ENCODE measurements around the gene TIMP3.

Gene TIMP3

DNA sequence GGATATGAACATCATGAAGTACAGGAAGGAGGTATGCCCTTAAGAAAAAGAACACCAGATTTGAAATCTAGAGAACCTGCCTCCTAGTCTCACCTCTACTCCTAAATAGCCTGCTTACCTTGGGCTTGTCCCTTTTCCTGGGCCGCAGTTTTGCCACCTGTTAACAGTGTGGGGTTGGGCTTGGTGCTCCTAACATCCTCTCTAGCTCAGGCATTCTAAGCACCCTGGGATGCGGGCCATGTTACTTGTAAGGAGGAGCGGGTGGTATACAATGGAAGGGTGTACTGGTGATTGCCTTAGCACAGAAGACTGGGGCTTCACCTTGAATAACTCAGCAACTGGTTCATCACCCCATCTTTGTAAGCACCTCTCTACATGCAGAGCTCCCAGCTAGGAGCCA is 48.7 kb downstream of the TIMP3 start:
- no peaks in the 10 kb centered on the region for H3K27me3 ChIP-seq (ENCODE audit: insufficient read depth, low read length)
- no peak overlapping the region for H3K4me3 ChIP-seq (ENCODE audit: low read length)
- no peak overlapping the region for H3K9ac ChIP-seq (ENCODE audit: low read depth, low read length)
- H3K27ac ChIP-seq (ENCODE audit: low read depth, low read length): no peak overlapping the region
- WGBS: 94% methylated on average over 3 of the region's 3 CpGs
- 0 out of 2 replicates have a peak, but pooled peaks cover 3% of the 10 kb centered on the region for H3K36me3 ChIP-seq (ENCODE audit: insufficient read depth, low read length)
- H3K4me1 ChIP-seq (ENCODE audit: insufficient read depth, low read length): no peaks in the 10 kb centered on the region
- H3K9me3 ChIP-seq (ENCODE audit: insufficient read depth, low read depth, low read length): no peaks in the 10 kb centered on the region

- Histone ChIP-seq H3K27me3 (ENCODE audit: insufficient read depth, low read length) (no peaks in the 10 kb centered on the region), H3K36me3 (ENCODE audit: insufficient read depth, low read length) (0 out of 2 replicates have a peak, but pooled peaks cover 3% of the 10 kb centered on the region), H3K9me3 (ENCODE audit: insufficient read depth, low read depth, low read length) (no peaks in the 10 kb centered on the region), H3K27ac (ENCODE audit: low read depth, low read length) (no peak overlapping the region), H3K9ac (ENCODE audit: low read depth, low read length) (no peak overlapping the region), H3K4me3 (ENCODE audit: low read length) (no peak overlapping the region), H3K4me1 (ENCODE audit: insufficient read depth, low read length) (no peaks in the 10 kb centered on the region)
- WGBS: 93% methylated on average over 11 of the region's 11 CpGs
These were observed 49.3 kb downstream of the TIMP3 start for GRCh38 chr22:32850591-32851517.

GRCh38 chr22:32852395-32853251 is 51.1 kb downstream of the TIMP3 start:
- WGBS: 87% methylated on average over 10 of the region's 10 CpGs
- Histone ChIP-seq H3K27ac (ENCODE audit: low read depth, low read length) (no peak overlapping the region), H3K4me1 (ENCODE audit: insufficient read depth, low read length) (no peaks in the 10 kb centered on the region), H3K4me3 (ENCODE audit: low read length) (no peak overlapping the region), H3K9me3 (ENCODE audit: insufficient read depth, low read depth, low read length) (no peaks in the 10 kb centered on the region), H3K36me3 (ENCODE audit: insufficient read depth, low read length) (peaks cover 17% of the 10 kb centered on the region), H3K9ac (ENCODE audit: low read depth, low read length) (no peak overlapping the region), H3K27me3 (ENCODE audit: insufficient read depth, low read length) (no peaks in the 10 kb centered on the region)

GRCh38 chr22:32853662-32854061 is 52.2 kb downstream of the TIMP3 start:
- H3K9ac ChIP-seq (ENCODE audit: low read depth, low read length): no peak overlapping the region
- H3K36me3 ChIP-seq (ENCODE audit: insufficient read depth, low read length): peaks cover 21% of the 10 kb centered on the region
- no peak overlapping the region for H3K4me3 ChIP-seq (ENCODE audit: low read length)
- H3K27ac ChIP-seq (ENCODE audit: low read depth, low read length): no peak overlapping the region
- H3K4me1 ChIP-seq (ENCODE audit: insufficient read depth, low read length): no peaks in the 10 kb centered on the region
- no peaks in the 10 kb centered on the region for H3K9me3 ChIP-seq (ENCODE audit: insufficient read depth, low read depth, low read length)
- 82% methylated on average over 1 of the region's 2 CpGs for WGBS
- H3K27me3 ChIP-seq (ENCODE audit: insufficient read depth, low read length): no peaks in the 10 kb centered on the region

GRCh38 chr22:32854351-32854804 is 52.9 kb downstream of the TIMP3 start:
- no peaks in the 10 kb centered on the region for H3K9me3 ChIP-seq (ENCODE audit: insufficient read depth, low read depth, low read length)
- no peaks in the 10 kb centered on the region for H3K4me1 ChIP-seq (ENCODE audit: insufficient read depth, low read length)
- no peaks in the 10 kb centered on the region for H3K27me3 ChIP-seq (ENCODE audit: insufficient read depth, low read length)
- no peak overlapping the region for H3K27ac ChIP-seq (ENCODE audit: low read depth, low read length)
- no peak overlapping the region for H3K9ac ChIP-seq (ENCODE audit: low read depth, low read length)
- H3K4me3 ChIP-seq (ENCODE audit: low read length): no peak overlapping the region
- 96% methylated on average over 14 of the region's 14 CpGs for whole genome bisulfite sequencing
- peaks cover 21% of the 10 kb centered on the region for H3K36me3 ChIP-seq (ENCODE audit: insufficient read depth, low read length)

GRCh38 chr22:32855045-32855756 is 53.7 kb downstream of the TIMP3 start:
- no peak overlapping the region for H3K9ac ChIP-seq (ENCODE audit: low read depth, low read length)
- H3K4me3 ChIP-seq (ENCODE audit: low read length): no peak overlapping the region
- H3K4me1 ChIP-seq (ENCODE audit: insufficient read depth, low read length): no peaks in the 10 kb centered on the region
- no peaks in the 10 kb centered on the region for H3K27me3 ChIP-seq (ENCODE audit: insufficient read depth, low read length)
- H3K36me3 ChIP-seq (ENCODE audit: insufficient read depth, low read length): peaks cover 27% of the 10 kb centered on the region
- WGBS: 90% methylated on average over 6 of the region's 8 CpGs
- H3K27ac ChIP-seq (ENCODE audit: low read depth, low read length): no peak overlapping the region
- H3K9me3 ChIP-seq (ENCODE audit: insufficient read depth, low read depth, low read length): no peaks in the 10 kb centered on the region

- no peak overlapping the region for H3K9ac ChIP-seq (ENCODE audit: low read depth, low read length)
- no peak overlapping the region for H3K4me3 ChIP-seq (ENCODE audit: low read length)
- WGBS: 91% methylated on average over 3 of the region's 3 CpGs
- H3K4me1 ChIP-seq (ENCODE audit: insufficient read depth, low read length): no peaks in the 10 kb centered on the region
- no peak overlapping the region for H3K27ac ChIP-seq (ENCODE audit: low read depth, low read length)
- H3K36me3 ChIP-seq (ENCODE audit: insufficient read depth, low read length): peaks cover 51% of the 10 kb centered on the region
- H3K9me3 ChIP-seq (ENCODE audit: insufficient read depth, low read depth, low read length): no peaks in the 10 kb centered on the region
- H3K27me3 ChIP-seq (ENCODE audit: insufficient read depth, low read length): no peaks in the 10 kb centered on the region
These were observed 56.7 kb downstream of the TIMP3 start for GRCh38 chr22:32858121-32858703.

- Histone ChIP-seq H3K27ac (ENCODE audit: low read depth, low read length) (no peak overlapping the region), H3K36me3 (ENCODE audit: insufficient read depth, low read length) (peaks cover 58% of the 10 kb centered on the region), H3K9me3 (ENCODE audit: insufficient read depth, low read depth, low read length) (no peaks in the 10 kb centered on the region), H3K27me3 (ENCODE audit: insufficient read depth, low read length) (no peaks in the 10 kb centered on the region), H3K4me1 (ENCODE audit: insufficient read depth, low read length) (no peaks in the 10 kb centered on the region), H3K4me3 (ENCODE audit: low read length) (no peak overlapping the region), H3K9ac (ENCODE audit: low read depth, low read length) (no peak overlapping the region)
- WGBS: 94% methylated on average over 9 of the region's 9 CpGs
These were observed 57.5 kb downstream of the TIMP3 start for GRCh38 chr22:32858957-32859356.

GRCh38 chr22:32859743-32860142 is 58.2 kb downstream of the TIMP3 start:
- H3K9me3 ChIP-seq (ENCODE audit: insufficient read depth, low read depth, low read length): no peaks in the 10 kb centered on the region
- H3K36me3 ChIP-seq (ENCODE audit: insufficient read depth, low read length): peaks cover 66% of the 10 kb centered on the region
- H3K27ac ChIP-seq (ENCODE audit: low read depth, low read length): no peak overlapping the region
- no peak overlapping the region for H3K4me3 ChIP-seq (ENCODE audit: low read length)
- H3K27me3 ChIP-seq (ENCODE audit: insufficient read depth, low read length): no peaks in the 10 kb centered on the region
- 100% methylated on average over 1 of the region's 1 CpG for WGBS
- no peak overlapping the region for H3K9ac ChIP-seq (ENCODE audit: low read depth, low read length)
- H3K4me1 ChIP-seq (ENCODE audit: insufficient read depth, low read length): no peaks in the 10 kb centered on the region

- H3K36me3 ChIP-seq (ENCODE audit: insufficient read depth, low read length): peaks cover 79% of the 10 kb centered on the region
These were observed 59.8 kb downstream of the TIMP3 start for GRCh38 chr22:32861330-32861729.

More at GRCh38 chr22:32861330-32861729, 59.8 kb downstream of the TIMP3 start:
- 94% methylated on average over 5 of the region's 5 CpGs for WGBS
- Histone ChIP-seq H3K27me3 (ENCODE audit: insufficient read depth, low read length) (no peaks in the 10 kb centered on the region), H3K27ac (ENCODE audit: low read depth, low read length) (no peak overlapping the region), H3K4me3 (ENCODE audit: low read length) (no peak overlapping the region), H3K9me3 (ENCODE audit: insufficient read depth, low read depth, low read length) (no peaks in the 10 kb centered on the region), H3K4me1 (ENCODE audit: insufficient read depth, low read length) (no peaks in the 10 kb centered on the region), H3K9ac (ENCODE audit: low read depth, low read length) (no peak overlapping the region)
